ENCODE measurements around the gene GHRH.

DNA sequence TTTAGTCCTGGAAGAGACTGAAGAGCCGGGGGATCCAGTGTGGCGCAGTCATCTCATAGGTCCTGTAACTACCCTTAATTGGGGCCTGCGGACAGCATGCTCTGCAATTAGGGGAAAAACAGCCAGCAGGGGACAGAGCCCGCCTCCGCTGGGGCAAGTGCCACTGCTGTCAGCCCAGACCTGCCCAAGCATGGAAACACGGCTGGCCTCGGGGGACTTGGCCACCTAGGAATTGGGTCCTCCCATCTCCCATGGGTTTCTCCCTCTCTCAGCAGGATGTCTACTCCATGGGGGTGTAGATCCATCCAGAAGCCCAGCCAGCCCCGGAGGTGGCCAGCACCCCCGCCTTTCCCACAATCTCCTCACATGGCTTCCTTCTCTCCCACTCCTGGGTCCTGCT is 3.6 kb downstream of the GHRH start:
- TF ChIP-seq EGR1 (IDR thresholded peaks at IDR 0.05; ENCODE audit: low read depth in 2 of 2): no peak
- TF ChIP-seq SP1 (IDR thresholded peaks at IDR 0.05): no peak

All from liver (tissue), 2 donors.